ENCODE measurements around the gene CENPX.

The CENPX gene

GRCh38 chr17:82008258-82008940, 14.3 kb downstream of the CENPX start:
- Histone ChIP-seq H3K27me3 (ENCODE audit: control insufficient read depth, insufficient read depth, low read length) (no peaks in the 10 kb centered on the region), H3K4me1 (ENCODE audit: control insufficient read depth, insufficient read depth, low read length) (peaks cover 15% of the 10 kb centered on the region), H3K9ac (ENCODE audit: low read length) (no peak overlapping the region), H3K4me3 (ENCODE audit: low read length) (no peak overlapping the region), H3K36me3 (ENCODE audit: control insufficient read depth, insufficient read depth, low read length) (no peaks in the 10 kb centered on the region), H3K27ac (ENCODE audit: low read depth, low read length) (no peak overlapping the region)

GRCh38 chr17:82007495-82008257, 15.0 kb downstream of the CENPX start:
- H3K27me3 ChIP-seq (ENCODE audit: control insufficient read depth, insufficient read depth, low read length), result no peaks in the 10 kb centered on the region
- H3K27ac ChIP-seq (ENCODE audit: low read depth, low read length), result no peak overlapping the region
- no peaks in the 10 kb centered on the region for H3K36me3 ChIP-seq (ENCODE audit: control insufficient read depth, insufficient read depth, low read length)
- H3K4me1 ChIP-seq (ENCODE audit: control insufficient read depth, insufficient read depth, low read length), result peaks cover 18% of the 10 kb centered on the region
- H3K4me3 ChIP-seq (ENCODE audit: low read length), result no peak overlapping the region
- no peak overlapping the region for H3K9ac ChIP-seq (ENCODE audit: low read length)

- Histone ChIP-seq H3K4me1 (ENCODE audit: control insufficient read depth, insufficient read depth, low read length) (peaks cover 18% of the 10 kb centered on the region), H3K9ac (ENCODE audit: low read length) (no peak overlapping the region), H3K36me3 (ENCODE audit: control insufficient read depth, insufficient read depth, low read length) (no peaks in the 10 kb centered on the region), H3K4me3 (ENCODE audit: low read length) (no peak overlapping the region), H3K27me3 (ENCODE audit: control insufficient read depth, insufficient read depth, low read length) (no peaks in the 10 kb centered on the region), H3K27ac (ENCODE audit: low read depth, low read length) (no peak overlapping the region)
These were observed 15.5 kb downstream of the CENPX start for GRCh38 chr17:82007228-82007494.

GRCh38 chr17:82006468-82007227, 16.0 kb downstream of the CENPX start:
- Histone ChIP-seq H3K4me3 (ENCODE audit: low read length) (no peak overlapping the region), H3K36me3 (ENCODE audit: control insufficient read depth, insufficient read depth, low read length) (no peaks in the 10 kb centered on the region), H3K4me1 (ENCODE audit: control insufficient read depth, insufficient read depth, low read length) (peaks cover 18% of the 10 kb centered on the region), H3K27me3 (ENCODE audit: control insufficient read depth, insufficient read depth, low read length) (no peaks in the 10 kb centered on the region), H3K27ac (ENCODE audit: low read depth, low read length) (peak overlapping the region; percentile 22), H3K9ac (ENCODE audit: low read length) (no peak overlapping the region)

- Histone ChIP-seq H3K27ac (ENCODE audit: low read depth, low read length) (no peak overlapping the region), H3K4me1 (ENCODE audit: control insufficient read depth, insufficient read depth, low read length) (peaks cover 18% of the 10 kb centered on the region), H3K4me3 (ENCODE audit: low read length) (no peak overlapping the region), H3K9ac (ENCODE audit: low read length) (no peak overlapping the region), H3K27me3 (ENCODE audit: control insufficient read depth, insufficient read depth, low read length) (no peaks in the 10 kb centered on the region), H3K36me3 (ENCODE audit: control insufficient read depth, insufficient read depth, low read length) (no peaks in the 10 kb centered on the region)
These were observed 16.9 kb downstream of the CENPX start for GRCh38 chr17:82005701-82006348.

GRCh38 chr17:82004517-82005455, 17.9 kb downstream of the CENPX start:
- Histone ChIP-seq H3K4me3 (ENCODE audit: low read length) (no peak overlapping the region), H3K27ac (ENCODE audit: low read depth, low read length) (no peak overlapping the region), H3K27me3 (ENCODE audit: control insufficient read depth, insufficient read depth, low read length) (no peaks in the 10 kb centered on the region), H3K36me3 (ENCODE audit: control insufficient read depth, insufficient read depth, low read length) (no peaks in the 10 kb centered on the region), H3K9ac (ENCODE audit: low read length) (no peak overlapping the region), H3K4me1 (ENCODE audit: control insufficient read depth, insufficient read depth, low read length) (peaks cover 18% of the 10 kb centered on the region)

GRCh38 chr17:82003411-82004381, 19.0 kb downstream of the CENPX start:
- H3K27ac ChIP-seq (ENCODE audit: low read depth, low read length), result peak overlapping the region; percentile 34
- no peak overlapping the region for H3K4me3 ChIP-seq (ENCODE audit: low read length)
- no peak overlapping the region for H3K9ac ChIP-seq (ENCODE audit: low read length)
- no peaks in the 10 kb centered on the region for H3K36me3 ChIP-seq (ENCODE audit: control insufficient read depth, insufficient read depth, low read length)
- no peaks in the 10 kb centered on the region for H3K27me3 ChIP-seq (ENCODE audit: control insufficient read depth, insufficient read depth, low read length)
- H3K4me1 ChIP-seq (ENCODE audit: control insufficient read depth, insufficient read depth, low read length), result peaks cover 18% of the 10 kb centered on the region

- no peaks in the 10 kb centered on the region for H3K36me3 ChIP-seq (ENCODE audit: control insufficient read depth, insufficient read depth, low read length)
- H3K4me3 ChIP-seq (ENCODE audit: low read length), result no peak overlapping the region
- H3K27me3 ChIP-seq (ENCODE audit: control insufficient read depth, insufficient read depth, low read length), result no peaks in the 10 kb centered on the region
- no peak overlapping the region for H3K27ac ChIP-seq (ENCODE audit: low read depth, low read length)
- H3K9ac ChIP-seq (ENCODE audit: low read length), result no peak overlapping the region
- H3K4me1 ChIP-seq (ENCODE audit: control insufficient read depth, insufficient read depth, low read length), result peaks cover 16% of the 10 kb centered on the region
These were observed 21.1 kb downstream of the CENPX start for GRCh38 chr17:82001571-82002056.

- H3K27ac ChIP-seq (ENCODE audit: low read depth, low read length), result no peak overlapping the region
- H3K9ac ChIP-seq (ENCODE audit: low read length), result no peak overlapping the region
These were observed 21.7 kb downstream of the CENPX start for GRCh38 chr17:82000803-82001570.

GRCh38 chr17:81999976-82000802, 22.5 kb downstream of the CENPX start:
- Histone ChIP-seq H3K9ac (ENCODE audit: low read length) (no peak overlapping the region), H3K4me3 (ENCODE audit: low read length) (no peak overlapping the region), H3K36me3 (ENCODE audit: control insufficient read depth, insufficient read depth, low read length) (no peaks in the 10 kb centered on the region), H3K4me1 (ENCODE audit: control insufficient read depth, insufficient read depth, low read length) (peaks cover 10% of the 10 kb centered on the region), H3K27ac (ENCODE audit: low read depth, low read length) (no peak overlapping the region), H3K27me3 (ENCODE audit: control insufficient read depth, insufficient read depth, low read length) (no peaks in the 10 kb centered on the region)

More at GRCh38 chr17:82000803-82001570, 21.7 kb downstream of the CENPX start:
- no peaks in the 10 kb centered on the region for H3K36me3 ChIP-seq (ENCODE audit: control insufficient read depth, insufficient read depth, low read length)
- no peaks in the 10 kb centered on the region for H3K27me3 ChIP-seq (ENCODE audit: control insufficient read depth, insufficient read depth, low read length)
- no peak overlapping the region for H3K4me3 ChIP-seq (ENCODE audit: low read length)
- H3K4me1 ChIP-seq (ENCODE audit: control insufficient read depth, insufficient read depth, low read length), result peaks cover 11% of the 10 kb centered on the region
